Lung (tissue), 12 donors: ENCODE results near the gene CSNK1G2. TPM values are rescaled to one million over a fixed set of nuclear protein-coding genes. Genes with fewer than 3 reads are reported as not detected.

Experiments used
- ATAC-seq: fragments of 200-7000 bp; cut with Tn5 transposase; one replicate; pipeline ENCODE4 v1.9.1; 2020; ENCODE audit warnings: moderate number of reproducible peaks; ENCODE audit not compliant: insufficient read depth, low FRiP score
- DNase-seq, 3 donors: peaks; one replicate each; pipeline ENCODE4 v3.0.0-alpha.2; 2013 to 2017
- H3K27ac ChIP-seq, 2 donors: one replicate each; pipeline ENCODE4 v1.5.1; 2013; ENCODE audit warnings: mild to moderate bottlenecking in 2 of 2, moderate library complexity in 2 of 2, control low read depth in 1 of 2, inconsistent platforms in 1 of 2, low read depth in 1 of 2, low read length in 1 of 2
- H3K27me3 ChIP-seq, 3 donors: one replicate each; pipeline ENCODE4 v1.5.1; 2013; ENCODE audit warnings: low read length in 2 of 3; ENCODE audit not compliant: control insufficient read depth in 3 of 3, insufficient read depth in 3 of 3
- H3K36me3 ChIP-seq, 4 donors: one replicate each; pipeline ENCODE4 v1.5.1; 2013; ENCODE audit warnings: low read length in 4 of 4, mild to moderate bottlenecking in 1 of 4, moderate library complexity in 1 of 4; ENCODE audit not compliant: control insufficient read depth in 4 of 4, insufficient read depth in 4 of 4
- H3K4me1 ChIP-seq, 5 donors: one replicate each; pipeline ENCODE4 v1.5.1; 2013; ENCODE audit warnings: low read length in 5 of 5, mild to moderate bottlenecking in 2 of 5, moderate library complexity in 1 of 5; ENCODE audit not compliant: control insufficient read depth in 5 of 5, insufficient read depth in 5 of 5
- H3K4me3 ChIP-seq: one replicate; pipeline ENCODE4 v1.5.1; 2013; ENCODE audit warnings: mild to moderate bottlenecking, control low read depth, moderate library complexity
- H3K9ac ChIP-seq, 2 donors: one replicate each; pipeline ENCODE4 v1.5.1; 2013; ENCODE audit warnings: low read length in 2 of 2, control low read depth in 1 of 2; ENCODE audit not compliant: insufficient read depth in 1 of 2
- H3K9me3 ChIP-seq, 4 donors: one replicate each; pipeline ENCODE4 v1.5.1; 2013; ENCODE audit warnings: low read length in 3 of 4, mild to moderate bottlenecking in 1 of 4, moderate library complexity in 1 of 4; ENCODE audit not compliant: control insufficient read depth in 4 of 4, insufficient read depth in 3 of 4
- CTCF ChIP-seq: IDR thresholded peaks from 2 replicates; pipeline ENCODE4 v1.5.1; 2012; ENCODE audit warnings: mild to moderate bottlenecking; ENCODE audit errors: control extremely low read depth, extremely low read depth
- WGBS, 2 donors: extraction: QIAGEN DNeasy Blood & Tissue Kit; methylation state at CpG; one replicate each; pipeline ENCODE4 v1.1.7; 2013; 5-methylcytosine and 5-hydroxymethylcytosine counted together
- polyA plus RNA-seq, 2 donors: library from polyadenylated mRNA; stranded (reverse); fragments of 200-250 nt; gene quantifications; one replicate each; pipeline ENCODE4 v1.2.1, GENCODE V29; 2013
- total RNA-seq, 2 donors: library from RNA; depleted of rRNA in 1 of 2; stranded (reverse); fragments of >200 nt in 1 of 2; gene quantifications; one replicate each; pipeline ENCODE4 v1.2.1, GENCODE V29; 2014 to 2021
- donor health status: control.
- donor health status: control.
- donor health status: Bipolar disorder and iron deficiency.
- donor health status: healthy.
- donor health status: DM: yes; HTN: yes; CAD: no.

CSNK1G2 gene
- total and polyA plus RNA-seq, 4 donors: 50.0 to 80.2 (median 70.8) TPM

- Histone ChIP-seq H3K27ac (no peak overlapping the region), H3K9ac (no peak overlapping the region), H3K4me1 (peaks cover 0 to 13% (median 3%) of the 10 kb centered on the region in 5 donors), H3K27me3 (no peaks in the 10 kb centered on the region), H3K36me3 (peaks cover 0 to 3% (median 0%) of the 10 kb centered on the region in 4 donors), H3K4me3 (no peak overlapping the region), H3K9me3 (no peaks in the 10 kb centered on the region)
- 73 to 76% methylated on average over 18 of the region's 18 CpGs for WGBS, 2 donors
- peak; percentile 11 for TF ChIP-seq CTCF
- DNase-seq (peak in 1 of 3 donors; percentile 8), ATAC-seq (no peak)
Observed at GRCh38 chr19:1945899-1946298, 4.9 kb downstream of the CSNK1G2 start.

- peaks cover 0 to 8% (median 2%) of the 10 kb centered on the region in 4 donors for H3K36me3 ChIP-seq
- H3K9ac ChIP-seq: no peak overlapping the region
- H3K4me3 ChIP-seq: no peak overlapping the region
- H3K27ac ChIP-seq: no peak overlapping the region
- WGBS, 2 donors: 80 to 84% methylated on average over 33 to 34 of the region's 34 CpGs
- DNase-seq (no peak), ATAC-seq (peak; percentile 7)
- peaks cover 0 to 11% (median 3%) of the 10 kb centered on the region in 5 donors for H3K4me1 ChIP-seq
- no peak for TF ChIP-seq CTCF
- no peaks in the 10 kb centered on the region for H3K27me3 ChIP-seq
- H3K9me3 ChIP-seq: no peaks in the 10 kb centered on the region
Observed at GRCh38 chr19:1947651-1948209, 6.8 kb downstream of the CSNK1G2 start.

GRCh38 chr19:1949304-1950101, 8.5 kb downstream of the CSNK1G2 start:
- H3K4me3 ChIP-seq: no peak overlapping the region
- H3K4me1 ChIP-seq: peaks cover 0 to 5% (median 0%) of the 10 kb centered on the region in 5 donors
- no peaks in the 10 kb centered on the region for H3K27me3 ChIP-seq
- H3K36me3 ChIP-seq: peaks cover 0 to 22% (median 2%) of the 10 kb centered on the region in 4 donors
- no peak overlapping the region for H3K27ac ChIP-seq
- no peak overlapping the region for H3K9ac ChIP-seq
- no peak for ATAC-seq
- WGBS, 2 donors: 94 to 95% methylated on average over 44 of the region's 44 CpGs
- H3K9me3 ChIP-seq: no peaks in the 10 kb centered on the region
- no peak for DNase-seq
- no peak for TF ChIP-seq CTCF
